MM.1S (cell line): ENCODE results near the gene CTNNA3.

Experiments used
- EZH2phosphoT487 ChIP-seq: fragments of 300-600 bp; sonication (generic); IDR thresholded peaks from 2 replicates; pipeline ENCODE4 v1.6.1; 2018; ENCODE audit warnings: antibody characterized with exemption, low read length
- TF ChIP-seq, protein P1 (sequence below): fragments of 300-600 bp; sonication (generic); IDR thresholded peaks from 2 replicates; pipeline ENCODE4 v1.5.1; 2016; ENCODE audit warnings: antibody characterized with exemption, low read length, mixed read lengths

DNA sequence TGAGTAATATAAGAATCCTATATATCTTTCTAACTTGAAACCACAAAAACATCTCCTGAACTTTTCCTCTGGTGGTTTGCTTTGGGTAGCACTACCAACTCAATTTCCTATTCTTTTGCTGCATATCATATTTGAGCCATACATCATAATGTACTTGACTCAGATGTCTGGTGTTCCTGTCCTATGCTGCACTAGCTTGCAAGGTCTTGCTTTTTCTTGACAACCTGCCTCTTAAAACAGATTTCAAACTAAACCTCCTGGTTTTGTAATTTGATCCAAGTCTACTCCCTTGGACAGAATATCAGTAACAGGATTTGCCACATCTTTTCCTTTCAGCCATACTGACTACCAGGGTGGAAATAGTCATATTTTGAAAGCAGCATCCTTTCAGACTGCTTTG lies 1290.4 kb downstream of the CTNNA3 start:
- TF ChIP-seq, protein P1, sequence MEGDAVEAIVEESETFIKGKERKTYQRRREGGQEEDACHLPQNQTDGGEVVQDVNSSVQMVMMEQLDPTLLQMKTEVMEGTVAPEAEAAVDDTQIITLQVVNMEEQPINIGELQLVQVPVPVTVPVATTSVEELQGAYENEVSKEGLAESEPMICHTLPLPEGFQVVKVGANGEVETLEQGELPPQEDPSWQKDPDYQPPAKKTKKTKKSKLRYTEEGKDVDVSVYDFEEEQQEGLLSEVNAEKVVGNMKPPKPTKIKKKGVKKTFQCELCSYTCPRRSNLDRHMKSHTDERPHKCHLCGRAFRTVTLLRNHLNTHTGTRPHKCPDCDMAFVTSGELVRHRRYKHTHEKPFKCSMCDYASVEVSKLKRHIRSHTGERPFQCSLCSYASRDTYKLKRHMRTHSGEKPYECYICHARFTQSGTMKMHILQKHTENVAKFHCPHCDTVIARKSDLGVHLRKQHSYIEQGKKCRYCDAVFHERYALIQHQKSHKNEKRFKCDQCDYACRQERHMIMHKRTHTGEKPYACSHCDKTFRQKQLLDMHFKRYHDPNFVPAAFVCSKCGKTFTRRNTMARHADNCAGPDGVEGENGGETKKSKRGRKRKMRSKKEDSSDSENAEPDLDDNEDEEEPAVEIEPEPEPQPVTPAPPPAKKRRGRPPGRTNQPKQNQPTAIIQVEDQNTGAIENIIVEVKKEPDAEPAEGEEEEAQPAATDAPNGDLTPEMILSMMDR: no peak
- no peak for TF ChIP-seq EZH2phosphoT487
